ENCODE measurements around the gene COX5A. TPM values are rescaled to one million over a fixed set of nuclear protein-coding genes. Genes with fewer than 3 reads are reported as not detected.
"Not testable (repeated sequence)": the region's sequence is repeated elsewhere in the genome, so short reads cannot be mapped to it uniquely, and the experiment has no call there.

COX5A gene
- total RNA-seq, 2 experiments from 2014 or later: 322 TPM

DNA sequence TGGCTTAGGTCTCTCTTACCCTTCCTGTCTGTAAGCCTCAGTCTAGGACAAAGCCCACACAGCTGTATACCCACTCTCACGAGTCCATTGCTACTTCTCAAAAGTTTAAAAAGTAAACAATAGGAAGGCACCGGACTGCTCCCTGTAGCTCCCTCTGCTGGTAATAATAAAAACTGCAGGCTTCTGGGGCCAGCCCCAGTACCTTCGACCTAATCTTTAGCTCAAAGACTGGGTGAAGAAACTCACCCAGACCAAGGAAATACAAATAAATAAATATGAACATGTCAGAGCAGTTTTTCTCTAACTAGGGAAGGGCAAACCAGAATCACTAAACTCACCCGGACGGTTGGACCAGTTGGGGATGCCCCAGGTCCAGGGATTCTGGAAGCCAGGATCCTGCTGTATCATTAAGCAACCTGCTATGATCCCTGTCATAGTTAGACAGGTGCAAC is 36.2 kb downstream of the COX5A start:
- Mint-ChIP-seq H3K9me3 (no peaks in the 10 kb centered on the region), H3K27ac (no peak overlapping the region), H3K36me3 (peaks cover 29% of the 10 kb centered on the region), H3K27me3 (no peaks in the 10 kb centered on the region), H3K4me3 (no peak overlapping the region), H3K4me1 (ENCODE audit: low read depth) (peaks cover 27% of the 10 kb centered on the region)
- intact Hi-C loops (cut with micrococcal nuclease): loop anchor here (1.0 kb wide), 1 partner anchor 8 kb away; no protein-coding TSS in a partner anchor
- peak; percentile 73 for DNase-seq
- ChIA-PET POLR2A (interaction anchor here (0.7 to 2.2 kb wide), 7 partner anchors 8 to 124 kb away, joined by 3 to 5 read pairs (median 3); partner anchors contain the start of genes SCAMP2 and ULK3), CTCF (interaction anchor here (0.6 to 9.1 kb wide), 56 partner anchors 9 to 412 kb away, joined by 3 to 103 read pairs (median 5); partner anchors contain the start of genes C15orf39, COX5A, CPLX3 and CSK)

DNA sequence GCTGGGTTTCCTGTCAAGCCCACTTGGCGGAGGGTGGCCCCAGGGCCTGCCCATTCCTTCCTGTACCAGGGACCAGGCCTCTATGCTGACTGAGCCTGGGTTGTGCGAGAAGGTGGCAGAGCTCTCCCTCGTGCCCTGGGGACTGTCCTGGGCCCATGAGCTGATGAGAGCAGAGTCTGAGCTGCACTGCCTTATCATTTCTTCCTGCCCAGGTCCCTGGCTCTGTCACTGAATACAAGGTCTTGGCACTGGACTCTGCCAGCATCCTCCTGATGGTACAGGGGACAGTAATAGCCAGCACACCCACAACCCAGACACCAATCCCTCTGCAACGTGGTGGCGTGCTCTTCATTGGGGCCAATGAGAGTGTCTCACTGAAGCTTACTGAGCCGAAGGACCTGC is 40.6 kb downstream of the COX5A start:
- Mint-ChIP-seq H3K27ac (peak overlapping the region; percentile 28), H3K9me3 (no peaks in the 10 kb centered on the region), H3K27me3 (no peaks in the 10 kb centered on the region), H3K4me3 (no peak overlapping the region), H3K4me1 (ENCODE audit: low read depth) (peaks cover 23% of the 10 kb centered on the region), H3K36me3 (peaks cover 27% of the 10 kb centered on the region)
- DNase-seq: no peak
- intact Hi-C loops (cut with micrococcal nuclease): no loop called here
- POLR2A ChIA-PET: interaction anchor here (1.2 to 2.1 kb wide), 3 partner anchors 9 to 53 kb away, joined by 4 to 10 read pairs (median 4); partner anchors contain the start of gene FAM219B
- CTCF ChIA-PET: interaction anchor here (1.0 to 3.1 kb wide), 3 partner anchors 9 to 128 kb away, joined by 3 to 12 read pairs (median 5); partner anchors contain the start of gene FAM219B

DNA sequence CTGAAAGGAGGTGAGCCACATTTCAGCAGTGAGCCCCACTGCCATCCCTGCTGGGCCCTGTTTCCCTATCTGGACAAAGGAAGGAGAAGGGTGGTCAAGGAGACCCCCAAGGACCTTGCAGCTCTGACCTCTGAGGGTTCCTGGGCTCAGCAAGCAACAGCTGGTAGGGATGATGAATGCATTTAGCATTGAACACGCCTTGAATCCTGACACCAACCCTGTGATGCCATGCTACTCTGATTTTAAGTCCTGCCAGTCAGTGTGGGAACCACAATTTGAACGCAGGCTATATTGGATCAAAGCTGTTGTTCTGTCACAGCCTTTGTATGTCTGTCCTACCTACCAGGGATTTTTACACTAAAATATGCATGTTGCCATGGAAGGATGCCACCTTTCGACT is 41.6 kb downstream of the COX5A start:
- Mint-ChIP-seq H3K9me3 (no peaks in the 10 kb centered on the region), H3K36me3 (peaks cover 29% of the 10 kb centered on the region), H3K27me3 (no peaks in the 10 kb centered on the region), H3K27ac (no peak overlapping the region), H3K4me3 (no peak overlapping the region), H3K4me1 (ENCODE audit: low read depth) (peaks cover 23% of the 10 kb centered on the region)
- ChIA-PET CTCF (interaction anchor here (1.3 to 3.1 kb wide), 2 partner anchors 10 to 109 kb away, joined by 3 to 12 read pairs; partner anchors contain the start of gene FAM219B), POLR2A (interaction anchor here (2.1 kb wide), 1 partner anchor 10 kb away, joined by 10 read pairs; the partner anchor contains the start of gene FAM219B)
- intact Hi-C loops (cut with micrococcal nuclease): no loop called here
- DNase-seq: no peak

DNA sequence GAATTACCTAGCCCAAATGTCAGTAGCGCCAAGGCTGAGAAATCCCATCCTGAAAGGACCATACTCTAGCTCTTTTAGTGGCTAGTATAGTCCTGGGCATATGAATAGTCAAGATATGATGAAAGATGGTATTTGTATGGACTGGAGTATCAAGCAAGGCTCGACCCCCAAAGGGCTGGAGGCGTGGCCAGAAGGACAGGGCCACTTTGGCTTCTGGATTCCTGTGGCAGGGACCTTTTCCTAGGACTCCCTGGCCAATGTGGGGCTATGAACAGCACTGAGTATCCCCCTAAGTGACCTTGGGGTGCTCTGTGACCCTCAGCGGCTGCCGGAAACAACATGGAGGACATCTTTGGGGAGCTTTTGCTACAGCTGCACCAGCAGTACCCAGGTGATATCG is 42.0 kb downstream of the COX5A start:
- peaks cover 27% of the 10 kb centered on the region for H3K4me1 Mint-ChIP-seq (ENCODE audit: low read depth)
- ChIA-PET POLR2A (no interaction called here), CTCF (interaction anchor here (1.3 to 3.1 kb wide), 2 partner anchors 10 to 108 kb away, joined by 3 to 12 read pairs; partner anchors contain the start of gene FAM219B)
- no peak overlapping the region for H3K4me3 Mint-ChIP-seq
- intact Hi-C loops (cut with micrococcal nuclease): no loop called here
- no peak overlapping the region for H3K27ac Mint-ChIP-seq
- H3K36me3 Mint-ChIP-seq: peaks cover 28% of the 10 kb centered on the region
- H3K27me3 Mint-ChIP-seq: no peaks in the 10 kb centered on the region
- no peaks in the 10 kb centered on the region for H3K9me3 Mint-ChIP-seq
- no peak for DNase-seq

DNA sequence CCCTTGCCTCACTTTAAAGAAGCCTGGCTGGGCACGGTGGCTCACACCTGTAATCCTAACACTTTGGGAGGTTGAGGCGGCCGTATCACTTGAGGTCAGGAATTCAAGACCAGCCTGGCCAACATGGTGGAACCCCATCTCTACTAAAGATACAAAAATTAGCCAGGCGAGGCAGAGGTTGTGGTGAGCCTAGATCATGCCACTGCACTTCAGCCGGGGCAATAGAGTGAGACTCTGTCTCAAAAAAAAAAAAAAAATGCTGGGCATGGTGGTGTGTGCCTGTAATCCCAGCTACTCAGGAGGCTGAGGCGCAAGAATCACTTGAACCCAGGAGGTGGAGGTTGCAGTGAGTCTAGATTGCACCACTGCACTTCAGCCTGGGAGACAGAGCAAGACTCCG is 43.5 kb downstream of the COX5A start:
- Mint-ChIP-seq H3K4me1 (ENCODE audit: low read depth) (peaks cover 36% of the 10 kb centered on the region), H3K36me3 (peaks cover 22% of the 10 kb centered on the region)
- intact Hi-C loops (cut with micrococcal nuclease): loop anchor here (5.0 kb wide), 2 partner anchors 52 to 107 kb away; partner anchors contain the start of gene ULK3
- ChIA-PET POLR2A (interaction anchor here (1.2 kb wide), 1 partner anchor 8 kb away, joined by 5 read pairs; no protein-coding TSS in a partner anchor), CTCF (interaction anchor here (0.6 to 3.9 kb wide), 3 partner anchors 7 to 169 kb away, joined by 3 to 32 read pairs (median 5); partner anchors contain the start of gene CYP1A1)
- not testable (repeated sequence) for H3K4me3 Mint-ChIP-seq, H3K27me3 Mint-ChIP-seq, DNase-seq, H3K27ac Mint-ChIP-seq, H3K9me3 Mint-ChIP-seq

DNA sequence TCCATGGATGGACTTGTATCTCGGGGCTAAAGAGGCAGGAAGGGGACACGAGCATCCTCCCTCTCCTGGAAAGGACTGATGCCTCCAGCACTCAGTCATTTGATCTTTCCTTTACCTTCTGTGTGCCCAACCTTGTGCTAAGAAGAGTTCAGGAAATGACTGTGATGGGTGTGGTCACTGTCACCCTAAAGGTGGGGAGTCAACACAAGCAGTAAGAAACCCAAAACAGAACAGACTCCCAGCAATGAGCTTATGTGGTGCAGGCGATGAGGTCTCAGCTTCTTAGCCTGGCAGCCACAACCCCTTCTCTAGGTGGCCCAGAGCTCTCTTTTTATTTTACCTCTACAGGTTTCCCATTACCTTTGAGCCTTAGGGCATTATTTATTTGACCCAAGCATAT is 44.2 kb downstream of the COX5A start:
- ChIA-PET POLR2A (interaction anchor here (1.0 to 2.0 kb wide), 4 partner anchors 8 to 29 kb away, joined by 3 to 8 read pairs (median 5); partner anchors contain the start of gene FAM219B), CTCF (interaction anchor here (0.7 to 3.9 kb wide), 4 partner anchors 8 to 57 kb away, joined by 3 to 32 read pairs (median 4); partner anchors contain the start of gene FAM219B)
- Mint-ChIP-seq H3K27ac (peak overlapping the region; percentile 80), H3K36me3 (peaks cover 22% of the 10 kb centered on the region), H3K27me3 (no peaks in the 10 kb centered on the region), H3K4me1 (ENCODE audit: low read depth) (peaks cover 43% of the 10 kb centered on the region), H3K4me3 (no peak overlapping the region), H3K9me3 (no peaks in the 10 kb centered on the region)
- DNase-seq: peak; percentile 47
- intact Hi-C loops (cut with micrococcal nuclease): loop anchor here (1.0 to 5.0 kb wide), 3 partner anchors 8 to 106 kb away; partner anchors contain the start of gene ULK3

DNA sequence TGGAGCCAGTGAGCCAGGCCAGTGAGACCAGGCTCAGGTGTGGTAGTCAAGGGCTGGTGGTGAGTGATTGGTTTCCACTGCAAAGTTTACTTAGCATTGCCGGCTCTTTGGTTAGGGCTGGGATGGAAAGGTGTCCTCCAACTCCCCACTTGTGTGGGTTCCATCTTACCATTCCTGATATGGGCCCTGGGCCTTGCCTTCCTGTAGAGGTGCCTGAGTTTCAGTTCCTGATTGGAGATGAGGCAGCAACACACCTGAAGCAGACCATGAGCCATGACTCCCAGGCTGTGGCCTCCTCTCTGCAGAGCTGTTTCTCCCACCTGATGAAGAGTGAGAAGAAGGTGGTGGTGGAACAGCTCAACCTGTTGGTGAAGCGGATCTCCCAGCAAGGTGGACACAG is 44.9 kb downstream of the COX5A start:
- Mint-ChIP-seq H3K27me3 (no peaks in the 10 kb centered on the region), H3K36me3 (peaks cover 22% of the 10 kb centered on the region), H3K9me3 (no peaks in the 10 kb centered on the region), H3K27ac (peak overlapping the region; percentile 80), H3K4me3 (no peak overlapping the region), H3K4me1 (ENCODE audit: low read depth) (peaks cover 44% of the 10 kb centered on the region)
- POLR2A ChIA-PET: interaction anchor here (1.0 to 2.0 kb wide), 4 partner anchors 9 to 29 kb away, joined by 3 to 8 read pairs (median 5); partner anchors contain the start of gene FAM219B
- CTCF ChIA-PET: interaction anchor here (3.9 kb wide), 1 partner anchor 9 kb away, joined by 32 read pairs; no protein-coding TSS in a partner anchor
- DNase-seq: no peak
- intact Hi-C loops (cut with micrococcal nuclease): loop anchor here (1.0 to 5.0 kb wide), 3 partner anchors 8 to 106 kb away; partner anchors contain the start of gene ULK3

DNA sequence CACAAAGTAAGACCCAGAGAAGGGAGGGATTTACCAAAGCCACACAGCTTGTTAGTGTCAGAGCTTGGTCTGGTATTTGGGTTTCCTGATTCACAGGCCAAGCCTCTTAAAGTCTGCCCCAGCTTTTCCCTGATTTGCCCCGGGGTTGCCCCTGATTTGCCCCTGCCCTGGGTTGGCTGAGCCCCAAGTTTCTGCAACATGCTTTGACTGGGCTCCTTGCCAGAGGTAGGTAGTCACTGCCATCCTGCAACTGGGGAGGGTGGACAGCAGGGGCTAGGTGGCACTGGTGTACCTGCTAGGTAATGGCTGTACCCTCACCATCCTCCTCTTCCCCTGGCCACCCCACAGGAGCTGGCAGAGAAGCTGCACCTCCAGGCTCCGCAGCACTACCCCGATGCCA is 45.6 kb downstream of the COX5A start:
- H3K27me3 Mint-ChIP-seq: no peaks in the 10 kb centered on the region
- peak; percentile 33 for DNase-seq
- intact Hi-C loops (cut with micrococcal nuclease): loop anchor here (5.0 kb wide), 2 partner anchors 50 to 105 kb away; partner anchors contain the start of gene ULK3
- peaks cover 44% of the 10 kb centered on the region for H3K4me1 Mint-ChIP-seq (ENCODE audit: low read depth)
- no peak overlapping the region for H3K4me3 Mint-ChIP-seq
- ChIA-PET POLR2A (interaction anchor here (2.0 kb wide), 1 partner anchor 22 kb away, joined by 8 read pairs; no protein-coding TSS in a partner anchor), CTCF (interaction anchor here (1.6 to 3.9 kb wide), 2 partner anchors 9 to 14 kb away, joined by 7 to 32 read pairs; partner anchors contain the start of gene FAM219B)
- H3K36me3 Mint-ChIP-seq: peaks cover 22% of the 10 kb centered on the region
- peak overlapping the region; percentile 80 for H3K27ac Mint-ChIP-seq
- no peaks in the 10 kb centered on the region for H3K9me3 Mint-ChIP-seq

DNA sequence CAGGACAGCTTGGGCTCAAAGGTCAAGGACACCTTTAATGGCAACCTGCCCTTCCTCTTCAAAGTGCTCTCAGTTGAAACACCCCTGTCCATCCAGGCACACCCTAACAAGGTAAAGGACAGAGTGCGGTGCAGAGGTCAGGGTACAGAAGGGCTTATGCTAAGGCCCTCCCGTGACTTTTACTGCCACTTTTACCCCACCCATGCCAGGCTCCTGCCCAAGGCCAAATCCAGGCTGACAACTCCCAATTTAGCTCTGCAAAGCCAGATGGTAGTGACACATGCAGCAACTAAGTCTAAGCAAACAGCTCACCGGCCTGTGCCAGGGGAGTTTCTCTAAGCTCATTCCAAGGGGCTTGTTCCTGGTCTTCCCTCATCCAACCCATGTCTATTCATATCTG is 46.4 kb downstream of the COX5A start:
- Mint-ChIP-seq H3K4me1 (ENCODE audit: low read depth) (peaks cover 44% of the 10 kb centered on the region), H3K4me3 (peak overlapping the region; percentile 13), H3K27ac (no peak overlapping the region), H3K9me3 (no peaks in the 10 kb centered on the region), H3K36me3 (peaks cover 21% of the 10 kb centered on the region), H3K27me3 (no peaks in the 10 kb centered on the region)
- DNase-seq: no peak
- intact Hi-C loops (cut with micrococcal nuclease): loop anchor here (5.0 kb wide), 2 partner anchors 49 to 104 kb away; partner anchors contain the start of gene ULK3
- ChIA-PET CTCF (interaction anchor here (1.6 to 3.9 kb wide), 2 partner anchors 10 to 14 kb away, joined by 7 to 32 read pairs; partner anchors contain the start of gene FAM219B), POLR2A (interaction anchor here (0.8 kb wide), 1 partner anchor 10 kb away, joined by 5 read pairs; no protein-coding TSS in a partner anchor)

DNA sequence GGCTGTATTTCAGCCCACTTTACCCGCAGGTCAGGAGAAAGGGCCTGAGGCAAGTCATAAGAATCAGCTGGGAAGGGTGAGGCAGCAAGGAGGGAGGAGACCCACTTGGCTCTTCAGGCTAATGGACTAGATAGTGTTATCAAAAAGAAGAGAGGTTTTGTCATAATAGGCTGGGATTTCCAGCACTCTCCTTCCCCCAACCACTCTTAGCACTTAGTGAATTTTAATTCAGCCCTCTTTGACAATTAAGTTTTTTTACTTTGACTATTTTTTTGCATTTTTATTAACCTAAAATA is 47.3 kb downstream of the COX5A start:
- peaks cover 44% of the 10 kb centered on the region for H3K4me1 Mint-ChIP-seq (ENCODE audit: low read depth)
- H3K36me3 Mint-ChIP-seq: peaks cover 20% of the 10 kb centered on the region
- ChIA-PET POLR2A (interaction anchor here (0.8 to 0.9 kb wide), 2 partner anchors 9 to 10 kb away, joined by 4 to 5 read pairs; no protein-coding TSS in a partner anchor), CTCF (interaction anchor here (1.6 to 3.9 kb wide), 2 partner anchors 11 to 15 kb away, joined by 6 to 32 read pairs; no protein-coding TSS in a partner anchor)
- intact Hi-C loops (cut with micrococcal nuclease): loop anchor here (1.0 to 5.0 kb wide), 3 partner anchors 48 to 103 kb away; partner anchors contain the start of genes COX5A and ULK3
- H3K9me3 Mint-ChIP-seq: no peaks in the 10 kb centered on the region
- peak overlapping the region; percentile 90 for H3K4me3 Mint-ChIP-seq
- no peak for DNase-seq
- peak overlapping the region; percentile 76 for H3K27ac Mint-ChIP-seq
- H3K27me3 Mint-ChIP-seq: no peaks in the 10 kb centered on the region

DNA sequence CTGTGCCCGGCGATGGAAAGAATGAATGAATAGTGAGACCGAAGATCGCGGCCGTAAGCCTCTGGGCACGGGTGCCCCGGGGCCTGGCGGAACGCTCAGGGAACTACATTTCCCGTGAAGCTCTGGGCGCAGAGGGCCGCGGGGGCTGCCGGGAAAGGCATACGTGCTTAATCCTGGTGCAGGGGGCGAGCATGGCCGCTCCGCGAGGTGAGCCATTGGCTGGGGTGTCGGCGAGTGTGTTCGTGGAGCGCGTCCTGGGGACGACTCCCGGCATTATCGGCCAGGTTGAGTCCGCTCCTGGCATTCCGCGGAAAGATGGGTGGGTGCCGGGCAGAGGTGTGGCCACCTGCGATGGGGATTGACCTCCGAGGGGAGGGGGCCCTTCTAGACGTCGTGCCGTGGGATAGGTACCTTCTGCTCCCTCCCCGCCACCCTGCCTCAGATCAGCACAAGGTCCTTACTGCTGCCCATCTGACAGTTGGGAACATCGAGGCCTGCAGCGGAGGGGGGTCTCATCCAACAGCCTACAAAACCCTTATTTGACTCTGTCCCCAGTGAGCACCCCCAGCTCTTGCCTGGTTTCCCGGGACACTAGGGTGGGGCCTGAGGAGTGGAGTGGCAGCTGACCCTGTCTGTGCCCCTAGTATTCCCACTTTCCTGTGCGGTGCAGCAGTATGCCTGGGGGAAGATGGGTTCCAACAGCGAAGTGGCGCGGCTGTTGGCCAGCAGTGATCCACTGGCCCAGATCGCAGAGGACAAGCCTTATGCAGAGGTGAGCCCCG is 47.8 kb downstream of the COX5A start, which contains the start of gene MPI:
TSS of gene MPI (plus strand) at position 160 of the 782 bp plus-strand sequence. CDS start at position 192, 32 bp downstream.
- DNase-seq: peak; percentile 93
- ChIA-PET CTCF (interaction anchor here (0.6 to 3.9 kb wide), 9 partner anchors 9 to 119 kb away, joined by 3 to 32 read pairs (median 5); no protein-coding TSS in a partner anchor), POLR2A (interaction anchor here (0.9 to 1.9 kb wide), 8 partner anchors 9 to 133 kb away, joined by 3 to 8 read pairs (median 4); partner anchors contain the start of genes PPCDC, SCAMP2 and SCAMP5)
- intact Hi-C loops (cut with micrococcal nuclease): loop anchor here (1.0 to 5.0 kb wide), 4 partner anchors 17 to 103 kb away; partner anchors contain the start of genes COX5A, SCAMP2 and ULK3
- peak within 1 kb of the TSS; percentile 90 for H3K4me3 Mint-ChIP-seq
- no peaks in the 10 kb centered on the region for H3K27me3 Mint-ChIP-seq
- peaks cover 18% of the 10 kb centered on the region for H3K36me3 Mint-ChIP-seq
- no peaks in the 10 kb centered on the region for H3K9me3 Mint-ChIP-seq
- H3K27ac Mint-ChIP-seq: peak within 1 kb of the TSS; percentile 76
- peaks cover 44% of the 10 kb centered on the region for H3K4me1 Mint-ChIP-seq (ENCODE audit: low read depth)
